Right cardiac atrium (tissue), 5 donors: ENCODE measurements around the gene RNF115. TPM values are rescaled to one million over a fixed set of nuclear protein-coding genes. Genes with fewer than 3 reads are reported as not detected.
"Not testable (repeated sequence)": the region's sequence is repeated elsewhere in the genome, so short reads cannot be mapped to it uniquely, and the experiment has no call there.

ENCODE experiments used
- ATAC-seq, 2 donors: fragments of 200-7000 bp; cut with Tn5 transposase; one replicate each; pipeline versions ENCODE4 v1.8.0 to v1.9.1; 2020; ENCODE audit warnings: moderate library complexity in 2 of 2, mild to moderate bottlenecking in 1 of 2
- DNase-seq, 3 donors: peaks; one replicate each; pipeline ENCODE4 v3.0.0-alpha.2; 2020
- H3K27ac ChIP-seq: one replicate; pipeline ENCODE4 v1.5.1; 2013; ENCODE audit warnings: mild to moderate bottlenecking, low read length, control low read depth, moderate library complexity
- H3K27me3 ChIP-seq: one replicate; pipeline ENCODE4 v1.6.1; 2013; ENCODE audit not compliant: control insufficient read depth, insufficient read depth
- H3K4me1 ChIP-seq: one replicate; pipeline ENCODE4 v1.6.1; 2013; ENCODE audit warnings: low read length; ENCODE audit not compliant: control insufficient read depth, insufficient read depth
- H3K4me3 ChIP-seq: one replicate; pipeline ENCODE4 v1.5.1; 2013; ENCODE audit warnings: low read length, control low read depth
- H3K9me3 ChIP-seq: one replicate; pipeline ENCODE4 v1.6.1; 2013; ENCODE audit warnings: low read length; ENCODE audit not compliant: control insufficient read depth
- WGBS: extraction: QIAGEN DNeasy Blood & Tissue Kit; methylation state at CpG from one replicate; pipeline ENCODE4 v1.1.7; 2013; 5-methylcytosine and 5-hydroxymethylcytosine counted together
- intact Hi-C, 4 donors: fragments of 100-400 bp; cut with DNase I; formaldehyde crosslinking; loops; one replicate each; pipeline versions ENCODE4 v1.11.0 to v1.14.0; 2022 to 2023
- polyA plus RNA-seq: library from polyadenylated mRNA; stranded (reverse); fragments of 200-250 nt; gene quantifications from one replicate; pipeline ENCODE4 v1.2.3, GENCODE V29; 2013
- total RNA-seq, 4 donors: library from RNA; stranded (reverse); fragmentation: NEBNext Ultra II Directional; extraction: Animal tissue kit (Norgen Biotek cat#: 25700); gene quantifications; one replicate each; pipeline ENCODE4 v1.2.1, GENCODE V29; 2021
- donor health status: healthy with polysubstance abuse.
- donor health status: DM: no; HTN: yes; CAD: no.
- donor health status: DM: no; HTN: no; CAD: no.
- donor health status: DM: no; HTN: yes; CAD: no; lungs with severe emphysema.
- donor health status: DM: yes; HTN: yes; CAD: no.

The RNF115 gene
- total and polyA plus RNA-seq, 5 donors: 26.4 to 53.0 (median 38.9) TPM

GRCh38 chr1:145796753-145797152, 27.1 kb downstream of the RNF115 start:
- intact Hi-C loops: no loop called here
- H3K4me3 ChIP-seq: no peak overlapping the region
- no peak for DNase-seq
- no peaks in the 10 kb centered on the region for H3K27me3 ChIP-seq
- no peak overlapping the region for H3K27ac ChIP-seq
- H3K9me3 ChIP-seq: peaks cover 1% of the 10 kb centered on the region
- H3K4me1 ChIP-seq: peaks cover 3% of the 10 kb centered on the region
- ATAC-seq: no peak
- WGBS: 63% methylated on average over 1 of the region's 1 CpG

GRCh38 chr1:145795257-145795881, 28.5 kb downstream of the RNF115 start:
- ATAC-seq (no peak), DNase-seq (no peak)
- Histone ChIP-seq H3K4me1 (peaks cover under 1% of the 10 kb centered on the region), H3K27me3 (no peaks in the 10 kb centered on the region), H3K9me3 (peaks cover 1% of the 10 kb centered on the region), H3K27ac (no peak overlapping the region), H3K4me3 (no peak overlapping the region)
- 89% methylated on average over 10 of the region's 10 CpGs for WGBS
- intact Hi-C loops: no loop called here

GRCh38 chr1:145792484-145792883, 31.4 kb downstream of the RNF115 start:
- WGBS: 98% methylated on average over 1 of the region's 1 CpG
- H3K4me1 ChIP-seq: no peaks in the 10 kb centered on the region
- no peak overlapping the region for H3K27ac ChIP-seq
- peaks cover 1% of the 10 kb centered on the region for H3K9me3 ChIP-seq
- H3K4me3 ChIP-seq: no peak overlapping the region
- intact Hi-C loops: no loop called here
- no peak for ATAC-seq
- DNase-seq: no peak
- no peaks in the 10 kb centered on the region for H3K27me3 ChIP-seq

- H3K27me3 ChIP-seq, H3K27ac ChIP-seq, H3K9me3 ChIP-seq, ATAC-seq, H3K4me1 ChIP-seq, DNase-seq, H3K4me3 ChIP-seq, intact Hi-C loops: not testable (repeated sequence)
- WGBS: 58% methylated on average over 2 of the region's 2 CpGs
These were observed 32.0 kb downstream of the RNF115 start for GRCh38 chr1:145791860-145792259.

GRCh38 chr1:145788580-145788979, 35.3 kb downstream of the RNF115 start:
- Histone ChIP-seq H3K4me1 (no peaks in the 10 kb centered on the region), H3K27ac (no peak overlapping the region), H3K4me3 (no peak overlapping the region), H3K9me3 (no peaks in the 10 kb centered on the region), H3K27me3 (no peaks in the 10 kb centered on the region)
- no peak for DNase-seq
- intact Hi-C loops: no loop called here
- ATAC-seq: no peak
- 99% methylated on average over 3 of the region's 3 CpGs for WGBS

- no peaks in the 10 kb centered on the region for H3K27me3 ChIP-seq
- intact Hi-C loops: no loop called here
- no peaks in the 10 kb centered on the region for H3K9me3 ChIP-seq
- 59% methylated on average over 1 of the region's 1 CpG for WGBS
- DNase-seq: no peak
- no peak overlapping the region for H3K27ac ChIP-seq
- peaks cover 3% of the 10 kb centered on the region for H3K4me1 ChIP-seq
- H3K4me3 ChIP-seq: no peak overlapping the region
- no peak for ATAC-seq
These were observed 37.6 kb downstream of the RNF115 start for GRCh38 chr1:145786271-145786670.

GRCh38 chr1:145785547-145785946, 38.3 kb downstream of the RNF115 start:
- no peak for ATAC-seq
- DNase-seq: no peak
- Histone ChIP-seq H3K27me3 (no peaks in the 10 kb centered on the region), H3K27ac (no peak overlapping the region), H3K9me3 (no peaks in the 10 kb centered on the region), H3K4me3 (no peak overlapping the region), H3K4me1 (peaks cover 3% of the 10 kb centered on the region)
- 84% methylated on average over 1 of the region's 1 CpG for WGBS
- intact Hi-C loops: no loop called here

GRCh38 chr1:145784409-145784808, 39.5 kb downstream of the RNF115 start:
- H3K4me3 ChIP-seq: peak overlapping the region; percentile 62
- 59% methylated on average over 3 of the region's 3 CpGs for WGBS
- peak overlapping the region; percentile 52 for H3K27ac ChIP-seq
- intact Hi-C loops: no loop called here
- H3K27me3 ChIP-seq: no peaks in the 10 kb centered on the region
- no peak for ATAC-seq
- peaks cover 3% of the 10 kb centered on the region for H3K4me1 ChIP-seq
- H3K9me3 ChIP-seq: no peaks in the 10 kb centered on the region
- DNase-seq: no peak

GRCh38 chr1:145782272-145783099, 41.4 kb downstream of the RNF115 start:
- peak; percentile 20 to 64 for ATAC-seq
- Histone ChIP-seq H3K4me1 (peaks cover 3% of the 10 kb centered on the region), H3K27me3 (no peaks in the 10 kb centered on the region), H3K27ac (peak overlapping the region; percentile 68), H3K4me3 (peak overlapping the region; percentile 62), H3K9me3 (no peaks in the 10 kb centered on the region)
- intact Hi-C loops: no loop called here
- WGBS: 65% methylated on average over 10 of the region's 10 CpGs
- no peak for DNase-seq

GRCh38 chr1:145778146-145778540, 45.8 kb downstream of the RNF115 start:
- no peak overlapping the region for H3K4me3 ChIP-seq
- DNase-seq: no peak
- intact Hi-C loops: no loop called here
- H3K4me1 ChIP-seq: peaks cover 3% of the 10 kb centered on the region
- ATAC-seq: no peak
- no peak overlapping the region for H3K27ac ChIP-seq
- no peaks in the 10 kb centered on the region for H3K27me3 ChIP-seq
- H3K9me3 ChIP-seq: no peaks in the 10 kb centered on the region
- 97% methylated on average over 1 of the region's 1 CpG for WGBS

GRCh38 chr1:145777357-145778145, 46.3 kb downstream of the RNF115 start:
- Histone ChIP-seq H3K4me3 (no peak overlapping the region), H3K27me3 (no peaks in the 10 kb centered on the region), H3K27ac (no peak overlapping the region), H3K9me3 (no peaks in the 10 kb centered on the region), H3K4me1 (peaks cover 3% of the 10 kb centered on the region)
- ATAC-seq (peak in 1 of 2 donors; percentile 50), DNase-seq (no peak)
- intact Hi-C loops: no loop called here
- 53% methylated on average over 1 of the region's 1 CpG for WGBS
